ENCODE data around the gene CORO7.

Gene CORO7

DNA sequence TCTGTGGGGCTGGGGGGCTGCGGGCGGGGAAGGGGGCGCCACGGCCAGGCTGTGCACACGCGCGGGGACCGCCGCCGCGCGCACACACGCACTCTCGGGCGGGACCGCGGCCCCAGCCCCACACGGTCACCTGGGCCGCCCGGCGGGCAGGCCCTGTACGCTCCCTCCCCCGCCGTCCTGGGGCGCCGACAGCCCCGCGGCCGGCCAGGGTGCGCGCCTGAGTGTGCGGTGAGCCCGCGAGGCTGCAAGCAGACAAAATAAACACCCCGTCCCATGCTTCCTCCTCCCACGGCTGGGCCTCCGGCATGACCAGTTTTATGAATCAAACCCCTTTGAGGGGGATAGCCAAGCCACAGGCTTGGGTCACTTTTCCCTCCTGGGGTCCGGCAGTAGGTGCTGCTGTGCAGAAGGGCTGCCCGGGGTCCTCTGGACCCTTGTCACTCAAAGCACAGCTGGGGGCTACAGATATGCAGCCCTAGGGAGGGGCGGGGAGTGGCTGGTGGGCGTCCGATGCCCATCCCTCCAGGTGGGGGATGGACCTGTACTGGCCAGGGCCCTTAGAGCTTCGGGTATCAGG is 44.3 kb downstream of the CORO7 start:
- no peak for DNase-seq (ENCODE audit: low read depth in 2 of 2)

DNA sequence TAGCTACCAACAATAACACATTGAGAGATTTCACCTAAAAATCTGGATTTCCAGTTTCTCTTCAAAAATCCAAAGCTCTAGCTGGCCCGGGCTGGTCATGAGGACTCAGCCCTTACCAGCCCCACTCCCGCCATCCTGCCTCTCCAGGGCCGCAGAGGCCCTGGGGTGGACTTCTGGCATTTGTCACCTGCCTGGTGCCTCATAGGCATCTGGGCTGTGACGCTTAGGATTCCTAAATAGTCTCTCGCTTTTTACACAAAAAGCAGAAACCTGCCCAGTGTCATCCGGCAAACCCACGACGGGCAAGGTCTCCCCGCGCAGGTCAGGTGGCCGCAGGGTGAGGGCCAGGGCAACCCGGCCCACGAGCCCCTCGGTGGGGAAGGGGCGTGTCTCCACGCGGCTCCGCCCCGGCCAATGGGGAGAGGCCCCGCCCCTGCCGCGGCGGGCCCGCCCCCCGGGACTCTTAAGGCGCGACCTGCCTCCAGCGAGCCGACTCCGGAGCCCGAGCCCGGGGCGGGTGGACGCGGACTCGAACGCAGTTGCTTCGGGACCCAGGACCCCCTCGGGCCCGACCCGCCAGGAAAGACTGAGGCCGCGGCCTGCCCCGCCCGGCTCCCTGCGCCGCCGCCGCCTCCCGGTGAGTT is 44.9 kb downstream of the CORO7 start, which contains the start of gene VASN:
TSS of gene VASN (plus strand) at position 492 of the 644 bp plus-strand sequence. CDS start 9,030 bp downstream, outside the sequence.
- DNase-seq (ENCODE audit: low read depth in 2 of 2): peak; percentile 49 to 57

DNA sequence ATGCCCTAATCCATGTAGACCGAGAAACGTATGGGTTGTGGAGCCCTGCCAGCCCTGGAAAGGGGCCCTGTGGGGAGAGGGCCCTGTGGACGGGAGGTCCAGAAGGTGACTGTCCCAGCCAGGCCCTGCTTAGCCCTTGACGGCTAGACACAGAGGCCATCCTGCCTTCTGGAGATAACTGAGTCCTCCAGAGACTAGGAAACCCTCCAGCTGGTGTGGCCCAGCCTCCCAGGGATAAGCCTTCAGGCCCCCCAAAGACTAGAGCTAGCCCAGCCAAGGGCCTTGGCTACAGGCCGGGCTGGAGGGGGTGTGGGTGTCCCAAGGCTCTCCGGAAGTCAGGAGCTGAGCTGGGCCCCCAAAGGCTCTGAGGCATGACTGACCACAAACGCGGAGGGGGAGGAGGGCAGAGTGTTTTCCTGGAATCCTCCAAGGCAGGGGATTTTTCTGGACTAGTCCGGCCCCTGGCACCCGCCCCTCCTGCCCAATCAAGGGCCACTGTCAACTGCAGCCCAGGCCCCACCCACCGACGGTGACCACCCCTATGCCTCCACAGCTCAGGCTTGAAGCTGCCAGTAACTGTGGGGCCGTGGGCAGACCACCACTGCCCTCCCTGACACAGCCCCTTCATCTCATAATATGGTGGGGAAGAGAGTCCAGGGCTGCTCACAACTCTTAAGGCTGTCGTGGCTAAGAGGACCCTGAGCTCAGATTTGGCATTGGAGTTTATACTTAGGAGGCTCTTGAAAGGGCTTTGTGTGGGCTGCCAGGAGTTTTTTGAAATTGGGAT is 45.6 kb downstream of the CORO7 start:
- no peak for DNase-seq (ENCODE audit: low read depth in 2 of 2)

DNA sequence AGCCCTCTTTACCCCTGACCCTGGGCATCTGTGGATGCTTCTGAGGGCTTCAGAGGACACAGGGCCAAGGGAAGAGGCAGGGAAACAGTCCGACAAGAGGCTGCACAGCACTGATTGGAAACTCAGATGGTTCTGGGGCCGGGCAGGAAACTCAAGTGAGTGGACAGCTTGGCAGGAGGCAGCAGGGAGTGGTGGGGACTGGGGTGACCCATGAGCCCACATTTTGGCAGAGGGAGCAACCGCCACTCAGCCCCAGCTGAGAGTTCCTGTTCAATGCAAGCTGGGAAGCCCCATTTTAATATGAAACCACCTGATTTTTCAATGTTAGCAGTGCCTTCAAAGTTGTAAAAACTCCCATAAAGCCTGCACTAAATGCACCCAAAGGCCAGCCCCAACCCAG is 46.2 kb downstream of the CORO7 start:
- DNase-seq (ENCODE audit: low read depth in 2 of 2): no peak

DNA sequence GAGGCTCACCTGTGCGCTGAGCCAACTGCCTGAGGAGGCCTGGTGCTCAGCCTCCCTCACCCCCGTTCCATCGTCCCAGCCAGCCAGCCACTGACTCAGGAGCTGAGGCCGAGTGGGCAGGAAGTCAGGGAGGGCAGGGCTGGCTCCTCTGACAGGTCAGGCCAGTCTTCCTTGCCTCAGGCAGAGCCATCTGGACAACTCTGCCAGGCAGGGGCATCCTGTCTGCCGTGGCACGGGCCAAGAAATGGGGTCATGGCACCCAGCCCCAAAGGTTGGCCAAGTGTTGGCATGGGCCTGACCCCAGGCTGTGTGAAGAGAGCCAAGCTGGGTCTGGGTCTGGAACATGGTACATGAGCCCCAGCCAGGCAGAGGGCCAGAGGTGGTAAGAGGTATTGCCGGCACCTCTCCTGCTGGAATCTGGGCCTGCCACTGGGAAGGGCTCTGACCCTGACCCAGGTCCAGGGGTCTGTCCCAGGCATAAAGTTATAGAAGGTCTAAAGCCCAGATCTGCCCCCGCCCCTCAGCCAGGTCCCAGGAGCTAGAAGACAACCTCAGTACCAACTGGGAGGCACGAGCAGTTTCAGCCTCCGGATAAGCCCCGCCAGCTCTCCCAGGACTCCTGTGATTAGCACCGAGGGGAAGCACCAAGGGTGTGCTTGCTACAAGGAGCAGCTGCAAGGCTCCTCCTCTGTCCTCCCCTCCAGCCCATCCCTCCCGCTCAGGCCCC is 47.2 kb downstream of the CORO7 start:
- DNase-seq (ENCODE audit: low read depth in 2 of 2): no peak

DNA sequence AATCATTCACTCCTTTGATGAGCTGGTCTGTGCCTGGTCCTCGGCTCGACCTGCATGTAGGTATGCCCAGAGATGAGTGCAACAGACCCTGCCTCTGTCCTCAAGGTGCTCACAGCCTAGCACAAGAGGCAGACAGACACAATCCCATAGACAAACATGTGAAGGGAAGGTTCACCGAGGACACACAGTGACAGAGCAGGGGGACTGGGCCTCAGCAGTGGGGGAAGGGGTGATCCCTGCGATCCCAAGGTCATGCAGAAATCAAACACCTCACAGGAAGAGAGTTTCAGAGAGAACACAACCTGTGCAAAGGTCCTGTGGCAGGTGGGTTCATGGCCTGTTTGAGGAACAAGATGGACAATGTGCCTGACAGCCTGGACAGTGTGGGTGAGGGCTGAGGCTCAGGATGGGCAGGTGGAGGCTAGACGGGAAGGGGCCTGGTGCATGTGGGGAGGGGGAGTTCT is 49.0 kb downstream of the CORO7 start:
- DNase-seq (ENCODE audit: low read depth in 2 of 2): no peak

DNA sequence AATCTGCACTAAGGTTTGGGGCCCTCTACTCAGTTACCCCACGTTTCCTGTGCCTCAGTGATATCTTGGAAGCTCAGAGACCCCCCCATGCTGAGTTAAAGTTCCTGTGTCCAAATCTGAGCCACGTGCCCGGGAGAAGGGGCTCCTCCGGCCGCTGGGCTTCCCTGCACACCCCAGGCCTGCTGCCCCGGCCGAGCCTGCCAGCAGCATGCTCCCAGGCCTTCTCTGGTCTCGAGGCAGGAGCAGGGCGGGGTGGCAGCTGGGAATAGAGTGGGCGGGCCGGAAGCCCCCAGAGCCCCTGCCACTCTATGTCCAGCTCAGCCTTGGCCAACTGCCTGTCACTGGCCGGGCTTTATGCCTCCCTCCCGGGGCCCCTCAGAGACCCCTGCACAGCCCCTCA is 50.4 kb downstream of the CORO7 start:
- no peak for DNase-seq (ENCODE audit: low read depth in 2 of 2)

DNA sequence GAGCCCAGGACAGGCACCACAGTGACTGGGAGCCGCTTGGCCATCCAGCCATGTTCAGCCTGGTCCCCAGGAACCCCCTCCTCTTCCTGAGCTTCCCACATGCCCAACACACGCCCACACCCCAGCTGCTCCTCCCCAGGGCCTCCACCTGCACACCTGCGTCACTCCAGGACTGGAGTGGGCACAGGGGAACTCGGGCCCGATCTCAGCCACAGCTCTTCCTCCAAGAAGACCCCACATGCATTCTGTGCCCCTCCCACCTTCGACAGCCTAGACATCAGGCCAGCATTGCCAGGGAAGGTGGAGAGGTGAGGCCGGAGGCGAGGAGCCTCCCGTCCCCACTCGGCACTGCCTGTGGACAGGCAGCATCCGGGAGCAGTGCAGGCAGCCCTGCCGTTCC is 50.8 kb downstream of the CORO7 start:
- no peak for DNase-seq (ENCODE audit: low read depth in 2 of 2)

DNA sequence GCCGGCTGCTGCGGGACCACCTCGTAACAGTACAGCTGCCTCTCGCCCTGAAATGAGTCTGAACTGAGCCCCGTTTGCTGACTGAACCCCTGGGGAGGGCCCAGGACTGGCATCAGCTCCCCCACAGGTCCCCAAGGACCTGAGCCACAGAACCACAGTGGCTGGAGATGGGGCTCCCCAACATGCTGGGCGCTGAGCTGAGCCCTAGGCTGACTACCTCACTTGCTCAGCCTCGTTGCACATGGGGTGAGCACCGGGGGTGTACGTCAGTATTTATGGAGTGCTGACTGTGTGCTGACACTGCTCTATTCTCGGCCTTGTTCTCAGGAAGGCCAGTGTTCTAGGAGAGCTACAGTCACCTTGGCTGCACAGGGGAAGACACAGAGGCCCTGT is 51.4 kb downstream of the CORO7 start:
- DNase-seq (ENCODE audit: low read depth in 2 of 2): no peak

DNA sequence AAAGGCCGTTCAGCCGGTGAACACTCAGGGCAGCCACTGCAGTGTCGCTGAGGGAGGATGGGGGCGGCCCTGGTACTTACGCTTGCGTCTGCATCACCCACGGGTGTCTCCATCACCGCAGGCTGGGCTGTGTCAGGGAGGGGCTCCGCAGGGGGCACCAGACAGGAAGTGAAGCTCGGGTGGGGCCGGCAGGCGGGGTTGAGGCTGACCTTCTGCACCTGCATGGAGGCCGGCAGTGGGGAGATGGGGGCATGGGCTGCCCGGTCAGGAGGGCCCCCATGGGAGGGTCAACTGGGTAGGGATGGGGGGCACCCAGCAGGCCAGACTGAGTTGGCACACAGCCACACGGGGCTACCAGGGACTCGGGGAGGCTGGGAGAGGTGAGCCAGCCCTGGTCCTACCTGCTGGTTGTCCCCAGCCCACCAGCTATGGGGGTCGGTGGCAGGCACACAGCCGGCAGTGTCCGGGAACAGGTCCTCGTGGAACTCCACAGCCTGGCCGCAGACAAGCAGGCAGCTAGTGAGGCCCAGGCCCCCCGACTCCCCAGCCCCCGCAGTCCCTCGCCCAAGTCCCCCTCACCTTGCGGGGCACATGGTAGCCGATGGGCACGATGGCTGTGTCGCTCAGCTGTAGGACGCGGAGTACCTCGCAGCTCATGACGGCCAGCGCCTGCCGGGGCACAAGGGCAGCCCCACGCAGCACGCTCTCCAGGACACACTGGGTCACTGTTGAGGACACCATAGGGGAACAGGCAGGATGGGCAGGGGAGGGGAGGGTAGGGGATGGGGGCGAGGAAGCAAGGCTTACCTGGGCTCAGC is 52.0 kb downstream of the CORO7 start:
- no peak for DNase-seq (ENCODE audit: low read depth in 2 of 2)

DNA sequence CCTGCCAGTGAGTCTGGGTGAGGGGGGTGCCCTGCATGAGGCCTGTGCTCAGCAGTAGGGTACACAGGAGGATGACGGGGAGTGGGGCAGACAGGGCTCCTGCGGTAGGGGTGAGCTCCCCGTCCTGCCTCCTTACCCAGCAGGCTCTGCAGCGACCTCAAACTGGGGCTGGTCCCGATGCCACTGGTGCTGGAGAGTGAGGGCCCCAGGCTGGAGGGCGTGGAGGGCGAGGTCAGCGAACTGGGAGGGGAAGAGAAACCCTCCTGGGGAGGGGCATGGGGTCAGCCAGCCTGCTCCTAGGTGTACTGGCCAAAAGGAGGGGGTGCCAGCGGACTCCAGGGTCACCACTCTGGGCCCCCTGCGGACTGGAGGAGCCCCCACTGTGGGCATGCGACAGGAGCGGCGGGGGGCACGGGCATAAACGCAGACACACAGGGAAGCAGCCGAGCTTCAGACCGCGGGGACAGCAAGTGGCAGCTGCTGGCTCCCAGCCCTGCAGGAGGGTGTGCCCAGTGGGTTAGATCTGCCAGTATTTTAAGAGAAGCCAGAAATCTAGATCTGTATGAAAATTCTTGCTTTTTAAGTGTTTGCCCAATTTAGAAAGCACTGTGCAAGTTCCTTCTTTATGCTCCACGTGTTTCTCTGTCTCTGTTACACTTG is 53.8 kb downstream of the CORO7 start:
- no peak for DNase-seq (ENCODE audit: low read depth in 2 of 2)

DNA sequence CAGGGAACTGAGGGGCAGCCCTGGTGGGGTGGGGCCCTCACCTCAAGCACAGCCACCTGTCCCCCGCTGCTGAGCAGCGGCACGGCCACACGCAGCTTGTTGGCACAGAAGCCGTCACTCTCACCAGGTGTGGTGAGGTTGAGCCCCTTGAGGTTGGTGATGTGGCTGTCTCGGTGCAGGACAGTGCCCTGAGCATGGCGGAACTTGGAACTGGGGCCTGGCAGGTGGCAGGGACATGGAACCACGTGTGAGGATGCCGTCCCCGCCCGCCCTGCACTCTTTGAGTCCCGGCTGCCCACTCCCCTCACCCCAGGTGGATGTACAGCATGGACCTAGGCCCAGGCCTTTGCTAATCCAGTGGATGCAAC is 54.5 kb downstream of the CORO7 start:
- DNase-seq (ENCODE audit: low read depth in 2 of 2): no peak

DNA sequence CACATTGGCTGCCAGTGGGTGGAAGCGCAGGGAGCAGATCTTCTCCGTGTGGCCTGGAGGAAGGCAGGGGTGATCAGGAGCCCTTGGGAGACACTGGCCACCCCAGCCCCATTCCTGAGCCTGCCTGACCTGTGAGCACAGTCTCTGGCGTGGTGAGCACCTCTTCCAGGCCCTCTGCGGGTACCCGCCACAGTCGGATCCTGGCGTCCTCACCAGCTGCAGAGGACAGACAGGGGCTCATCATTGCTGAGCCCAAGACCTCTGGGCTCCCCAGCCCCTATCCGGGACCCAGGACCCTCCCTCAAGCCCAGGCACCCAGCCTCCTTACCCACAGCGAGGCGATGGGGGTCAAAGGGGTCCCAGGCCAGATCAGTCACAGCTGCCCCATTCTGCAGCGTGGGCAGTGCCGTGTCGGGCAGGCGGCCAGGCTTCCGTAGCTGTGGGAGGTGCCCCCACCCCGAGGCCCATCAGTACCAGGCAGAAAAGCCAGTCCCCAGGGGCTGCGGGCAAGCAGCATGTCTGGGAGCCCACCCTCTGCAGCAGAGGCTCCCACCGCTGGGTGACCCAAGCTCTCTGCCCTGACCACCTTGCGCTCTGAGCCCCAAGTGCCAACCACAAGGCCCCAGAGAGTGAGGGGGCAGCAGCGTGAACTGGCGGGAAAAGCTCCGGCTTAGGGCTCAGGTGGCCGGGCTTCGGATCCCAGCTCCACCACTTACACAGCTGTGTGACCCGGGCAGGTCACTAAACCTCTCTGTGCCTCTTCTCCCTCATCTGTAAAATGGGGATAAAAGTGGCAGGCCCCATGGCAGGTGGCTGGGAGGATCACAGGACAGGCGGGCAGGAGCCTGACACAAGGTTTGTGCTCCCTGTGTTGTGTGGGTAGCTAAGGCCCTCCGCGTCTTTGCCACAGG is 55.1 kb downstream of the CORO7 start:
- no peak for DNase-seq (ENCODE audit: low read depth in 2 of 2)

DNA sequence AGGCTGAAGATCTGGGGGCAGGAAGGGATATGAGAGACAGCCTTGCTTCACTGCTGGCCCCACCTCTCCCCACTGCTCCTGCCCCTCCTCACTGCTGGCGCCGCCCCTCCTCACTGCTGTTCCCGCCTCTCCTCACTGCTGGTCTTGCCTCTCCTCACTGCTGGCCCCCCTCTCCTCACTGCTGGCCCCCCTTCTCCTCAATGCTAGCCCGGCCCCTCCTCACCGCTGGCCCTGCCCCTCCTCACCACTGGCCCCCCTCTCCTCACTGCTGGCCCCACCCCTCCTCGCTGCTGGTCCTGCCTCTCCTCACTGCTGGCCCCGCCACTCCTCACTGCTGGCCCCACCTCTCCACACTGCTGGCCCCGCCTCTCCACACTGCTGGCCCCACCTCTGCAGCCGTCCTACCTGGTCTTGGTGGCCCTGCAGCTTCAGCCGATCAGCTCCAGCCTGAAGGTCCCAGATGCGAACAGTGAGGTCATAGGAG is 55.8 kb downstream of the CORO7 start:
- no peak for DNase-seq (ENCODE audit: low read depth in 2 of 2)

DNA sequence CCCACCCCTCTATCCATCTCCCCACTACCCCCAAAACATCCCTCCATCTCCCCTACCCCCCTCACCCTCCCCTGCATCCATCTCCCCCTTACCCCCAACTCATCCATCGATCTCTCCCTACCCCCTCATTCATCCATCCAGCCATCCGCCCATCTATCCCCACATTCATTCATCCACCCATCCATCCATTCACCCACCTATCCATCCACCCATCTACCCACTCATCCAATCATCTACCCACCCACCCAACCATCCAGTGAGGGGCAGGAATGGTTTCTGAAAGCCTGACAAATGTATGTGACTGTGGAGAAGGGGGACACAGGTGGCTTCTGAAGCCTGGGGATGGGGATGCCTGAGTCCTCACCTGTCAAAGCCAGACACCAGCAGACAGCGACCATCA is 56.5 kb downstream of the CORO7 start:
- DNase-seq (ENCODE audit: low read depth in 2 of 2): no peak

DNA sequence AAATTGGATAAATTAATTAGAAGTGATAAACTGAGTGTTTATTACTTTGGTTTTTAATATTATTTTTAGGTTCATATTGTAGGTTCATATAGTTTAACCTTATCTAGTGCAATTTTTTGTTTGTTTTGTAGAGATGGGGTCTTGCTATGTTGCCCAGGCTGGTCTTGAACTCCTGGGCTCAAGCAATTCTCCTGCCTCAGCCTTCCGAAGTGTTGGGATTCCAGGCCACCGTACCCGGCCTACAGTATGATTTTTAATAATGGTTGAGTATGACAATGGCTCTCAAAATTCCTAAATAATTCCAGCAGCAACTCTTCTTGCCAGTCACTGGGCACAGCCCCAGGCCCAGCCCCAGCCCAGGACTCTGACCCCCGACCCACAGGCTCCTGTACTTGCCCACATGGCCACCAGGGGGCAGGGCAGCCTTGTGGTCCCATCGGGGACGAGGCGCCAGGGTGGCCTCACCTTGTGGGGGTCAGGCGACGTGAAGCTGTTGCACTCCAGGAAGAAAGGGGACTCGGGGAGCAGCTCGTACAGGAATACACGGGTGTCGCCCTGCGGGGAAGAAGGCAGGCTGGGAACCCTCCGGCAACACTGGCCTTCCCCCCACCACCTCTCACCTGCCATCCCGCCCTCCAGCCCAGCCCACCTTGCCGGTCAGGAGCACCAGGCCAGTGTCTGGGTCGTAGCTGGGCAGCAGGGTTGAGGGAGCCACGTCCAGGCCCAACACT is 57.4 kb downstream of the CORO7 start:
- DNase-seq (ENCODE audit: low read depth in 2 of 2): peak; percentile 55 to 60

DNA sequence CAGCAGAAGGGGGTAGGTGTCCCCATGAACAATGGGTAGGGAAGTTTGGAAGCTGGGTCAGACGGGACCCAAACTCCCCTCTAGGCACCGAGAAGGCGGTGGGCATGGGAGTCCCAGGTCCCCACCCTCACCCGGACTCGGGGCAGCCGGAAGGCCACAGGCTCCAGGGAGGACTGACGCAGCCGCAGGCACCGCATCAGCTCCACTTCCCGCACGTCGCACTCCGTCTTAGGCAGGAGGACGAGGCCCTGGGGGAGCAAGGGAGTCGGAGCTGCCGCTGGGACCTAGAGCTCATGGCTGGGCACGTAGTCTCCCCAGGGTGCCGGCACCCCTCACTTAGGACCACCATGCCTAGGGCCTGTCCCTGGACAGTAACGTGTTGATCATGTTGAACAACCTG is 58.2 kb downstream of the CORO7 start:
- no peak for DNase-seq (ENCODE audit: low read depth in 2 of 2)

DNA sequence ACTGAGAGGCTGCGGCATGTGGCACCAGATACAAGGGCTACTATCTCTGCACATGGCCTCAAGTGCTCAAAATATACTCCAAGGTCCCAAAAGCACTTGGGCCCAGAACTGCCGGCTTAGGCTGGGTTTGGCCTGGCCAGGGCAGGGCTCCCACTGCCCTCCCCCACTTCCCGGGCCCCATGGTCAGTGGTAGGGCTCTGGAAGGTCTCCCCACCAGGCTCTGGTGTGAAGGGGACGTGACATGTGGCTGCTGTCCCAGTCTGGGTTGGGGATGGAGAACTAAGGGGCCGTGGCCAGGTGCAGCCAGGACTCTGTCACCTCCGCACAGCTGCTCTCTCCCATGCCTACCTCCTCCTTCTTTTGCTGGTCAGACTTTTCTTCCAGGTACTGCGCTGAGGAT is 59.6 kb downstream of the CORO7 start:
- DNase-seq (ENCODE audit: low read depth in 2 of 2): no peak

Data from activated CD4-positive, alpha-beta T cell treated with anti-CD3 and anti-CD28 coated beads for 24 hours (primary cell).